A673 (cell line): ENCODE data around the gene NBPF3. TPM values are rescaled to one million over a fixed set of nuclear protein-coding genes. Genes with fewer than 3 reads are reported as not detected.

Experiments used
- BruUV-seq: library from RNA; stranded (reverse); fragments of 400-500 nt; replicated peaks from 2 replicates; lab custom pipeline; 2021; lab: Mats Ljungman, UMichigan
- CTCF ChIA-PET: fragments of 300-600 bp; sonication (Branson Sonifier 250); formaldehyde crosslinking; loops from one replicate; lab custom pipeline; 2022; ENCODE audit warnings: antibody characterized with exemption; lab: Charles Lee
- POLR2A ChIA-PET: fragments of 300-600 bp; sonication (Branson Sonifier 250); formaldehyde crosslinking; loops from one replicate; lab custom pipeline; 2022; ENCODE audit warnings: antibody characterized with exemption; ENCODE audit not compliant: low non-redundant PET; lab: Charles Lee
- DNase-seq: peaks from one replicate; pipeline ENCODE4 v3.0.0-alpha.2; 2015; ENCODE audit warnings: low spot score
- H3K27ac ChIP-seq: fragments of 200-600 bp; sonication (generic); 2 replicates; pipeline ENCODE4 v1.5.1; 2016; ENCODE audit warnings: mixed run types, low read depth, mild to moderate bottlenecking, mixed read lengths, antibody characterized with exemption, low read length; ENCODE audit not compliant: poor library complexity, severe bottlenecking
- H3K27me3 ChIP-seq: fragments of 200-600 bp; sonication (generic); replicated peaks from 2 replicates; pipeline ENCODE4 v1.6.1; 2017; ENCODE audit warnings: mixed run types, low read depth, mild to moderate bottlenecking, mixed read lengths, antibody characterized with exemption, low read length; ENCODE audit not compliant: insufficient read depth, poor library complexity
- H3K36me3 ChIP-seq: fragments of 200-600 bp; sonication (generic); 2 replicates; pipeline ENCODE4 v1.6.1; 2016; ENCODE audit warnings: mixed run types, mild to moderate bottlenecking, mixed read lengths, antibody characterized with exemption, low read length; ENCODE audit not compliant: insufficient read depth, poor library complexity, severe bottlenecking
- H3K4me1 ChIP-seq: fragments of 200-600 bp; sonication (generic); 2 replicates; pipeline ENCODE4 v1.6.1; 2017; ENCODE audit warnings: mixed run types, mild to moderate bottlenecking, mixed read lengths, antibody characterized with exemption, low read length; ENCODE audit not compliant: insufficient read depth, poor library complexity, severe bottlenecking
- H3K4me3 ChIP-seq: fragments of 200-600 bp; sonication (generic); 2 replicates; pipeline ENCODE4 v1.5.1; 2016; ENCODE audit warnings: low read depth, mixed run types, mild to moderate bottlenecking, mixed read lengths, low read length; ENCODE audit not compliant: poor library complexity, severe bottlenecking
- H3K9me3 ChIP-seq: fragments of 200-600 bp; sonication (generic); 2 replicates; pipeline ENCODE4 v1.6.1; 2016; ENCODE audit warnings: mixed run types, low read depth, mild to moderate bottlenecking, mixed read lengths, antibody characterized with exemption, low read length; ENCODE audit not compliant: poor library complexity, severe bottlenecking
- EZH2 ChIP-seq: fragments of 200-600 bp; sonication (generic); IDR thresholded peaks from 2 replicates; pipeline ENCODE4 v1.6.1; 2017; ENCODE audit warnings: borderline replicate concordance, low read depth, mild to moderate bottlenecking, mixed read lengths, antibody characterized with exemption, low read length; ENCODE audit not compliant: poor library complexity, severe bottlenecking
- intact Hi-C: fragments of 100-400 bp; cut with micrococcal nuclease; formaldehyde crosslinking; loops from one replicate; pipeline ENCODE4 v1.10.0; 2022; ENCODE audit not compliant: unreplicated experiment
- total RNA-seq: library from RNA; stranded (reverse); gene quantifications from 2 replicates; pipeline ENCODE4 v1.2.3, GENCODE V29; 2021
- TF ChIP-seq, protein P1 (sequence below): fragments of 300-800, 200-600 bp; sonication (generic); conservative IDR thresholded peaks from 2 replicates; pipeline ENCODE4 v1.5.1; 2017; ENCODE audit warnings: low read depth, mild to moderate bottlenecking, antibody characterized with exemption, low read length, moderate library complexity, mixed read lengths

Gene NBPF3
- total RNA-seq, 1 experiment from 2014 or later, result 12.9 TPM

DNA sequence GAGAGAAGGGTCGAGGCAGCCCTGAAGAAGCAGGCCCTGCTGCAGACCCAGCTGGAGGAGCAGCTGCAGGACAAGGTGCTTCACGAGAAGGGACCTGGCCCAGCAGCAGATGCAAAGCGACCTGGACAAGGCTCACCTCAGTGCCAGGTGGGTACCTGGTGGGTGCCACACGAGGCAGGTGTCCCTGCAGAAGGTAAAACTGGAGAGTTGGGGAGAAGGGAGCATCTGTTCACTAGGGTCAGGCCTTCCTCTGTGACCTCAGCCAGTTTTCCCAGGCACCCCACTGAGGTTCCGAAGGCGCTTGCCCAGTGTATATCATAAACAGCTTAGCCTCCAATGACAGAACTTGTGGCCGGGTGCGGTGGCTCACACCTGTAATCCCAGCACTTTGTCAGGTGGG, 5.5 kb upstream of the NBPF3 start:
- intact Hi-C loops, result no loop called here
- no peak for DNase-seq
- no peak overlapping the region for H3K27ac ChIP-seq
- ChIA-PET POLR2A (interaction anchor here (0.6 kb wide), 1 partner anchor 16 kb away, joined by 3 read pairs; no protein-coding TSS in a partner anchor), CTCF (no interaction called here)
- H3K9me3 ChIP-seq, result no peaks in the 10 kb centered on the region
- TF ChIP-seq, protein P1, sequence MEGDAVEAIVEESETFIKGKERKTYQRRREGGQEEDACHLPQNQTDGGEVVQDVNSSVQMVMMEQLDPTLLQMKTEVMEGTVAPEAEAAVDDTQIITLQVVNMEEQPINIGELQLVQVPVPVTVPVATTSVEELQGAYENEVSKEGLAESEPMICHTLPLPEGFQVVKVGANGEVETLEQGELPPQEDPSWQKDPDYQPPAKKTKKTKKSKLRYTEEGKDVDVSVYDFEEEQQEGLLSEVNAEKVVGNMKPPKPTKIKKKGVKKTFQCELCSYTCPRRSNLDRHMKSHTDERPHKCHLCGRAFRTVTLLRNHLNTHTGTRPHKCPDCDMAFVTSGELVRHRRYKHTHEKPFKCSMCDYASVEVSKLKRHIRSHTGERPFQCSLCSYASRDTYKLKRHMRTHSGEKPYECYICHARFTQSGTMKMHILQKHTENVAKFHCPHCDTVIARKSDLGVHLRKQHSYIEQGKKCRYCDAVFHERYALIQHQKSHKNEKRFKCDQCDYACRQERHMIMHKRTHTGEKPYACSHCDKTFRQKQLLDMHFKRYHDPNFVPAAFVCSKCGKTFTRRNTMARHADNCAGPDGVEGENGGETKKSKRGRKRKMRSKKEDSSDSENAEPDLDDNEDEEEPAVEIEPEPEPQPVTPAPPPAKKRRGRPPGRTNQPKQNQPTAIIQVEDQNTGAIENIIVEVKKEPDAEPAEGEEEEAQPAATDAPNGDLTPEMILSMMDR, result no peak
- TF ChIP-seq EZH2, result no peak
- no peaks in the 10 kb centered on the region for H3K27me3 ChIP-seq
- no peaks in the 10 kb centered on the region for H3K36me3 ChIP-seq
- H3K4me3 ChIP-seq, result no peak overlapping the region
- BruUV-seq, result no TSS peak
- H3K4me1 ChIP-seq, result peaks cover under 1% of the 10 kb centered on the region

DNA sequence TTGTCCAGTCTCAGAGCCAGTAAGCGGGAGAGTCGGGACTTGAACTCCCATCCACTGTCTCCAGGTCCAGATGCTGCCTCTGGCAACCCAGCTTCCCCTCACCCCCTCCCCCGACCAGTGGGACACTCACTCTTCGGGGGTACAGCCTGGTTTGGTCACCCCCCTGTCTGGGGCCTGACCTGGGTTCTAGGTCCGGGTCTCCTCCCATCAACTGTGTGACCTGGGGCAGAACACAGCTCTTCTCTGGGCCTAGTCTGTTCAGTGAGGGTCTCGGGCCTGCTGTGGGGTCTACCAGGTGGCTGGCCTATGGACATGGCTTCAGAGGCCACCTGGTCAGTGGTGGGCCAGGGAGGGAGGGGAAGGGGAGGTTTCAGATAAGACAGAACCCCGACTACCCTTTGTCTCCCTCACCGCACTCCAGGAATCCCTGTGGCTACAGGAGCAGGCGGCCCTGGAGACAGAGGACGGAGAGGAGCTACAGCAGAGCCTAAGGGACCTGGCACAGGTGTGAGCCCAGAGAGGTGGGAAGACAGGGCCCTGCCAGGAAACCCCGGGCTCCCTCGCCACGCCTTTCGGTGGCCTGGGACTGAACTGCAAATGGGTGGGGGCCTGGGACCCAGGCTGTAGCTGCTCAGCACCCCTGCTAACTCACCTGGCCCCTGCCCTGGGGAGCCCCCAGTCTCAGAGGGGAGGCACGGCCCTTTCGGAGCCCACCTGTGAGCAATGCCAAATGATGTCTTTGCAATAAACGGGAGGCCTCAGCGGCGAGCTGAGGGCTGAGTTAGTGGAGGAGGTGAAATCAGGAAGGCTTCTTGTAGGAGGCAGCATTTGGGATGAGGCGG, 4.1 kb upstream of the NBPF3 start:
- Histone ChIP-seq H3K36me3 (no peaks in the 10 kb centered on the region), H3K27ac (no peak overlapping the region), H3K9me3 (no peaks in the 10 kb centered on the region), H3K27me3 (no peaks in the 10 kb centered on the region), H3K4me1 (peaks cover 4% of the 10 kb centered on the region), H3K4me3 (peak overlapping the region; percentile 40)
- no peak for TF ChIP-seq EZH2
- TF ChIP-seq, protein P1, result no peak
- ChIA-PET CTCF (no interaction called here), POLR2A (no interaction called here)
- intact Hi-C loops, result no loop called here
- DNase-seq, result no peak
- no TSS peak for BruUV-seq

DNA sequence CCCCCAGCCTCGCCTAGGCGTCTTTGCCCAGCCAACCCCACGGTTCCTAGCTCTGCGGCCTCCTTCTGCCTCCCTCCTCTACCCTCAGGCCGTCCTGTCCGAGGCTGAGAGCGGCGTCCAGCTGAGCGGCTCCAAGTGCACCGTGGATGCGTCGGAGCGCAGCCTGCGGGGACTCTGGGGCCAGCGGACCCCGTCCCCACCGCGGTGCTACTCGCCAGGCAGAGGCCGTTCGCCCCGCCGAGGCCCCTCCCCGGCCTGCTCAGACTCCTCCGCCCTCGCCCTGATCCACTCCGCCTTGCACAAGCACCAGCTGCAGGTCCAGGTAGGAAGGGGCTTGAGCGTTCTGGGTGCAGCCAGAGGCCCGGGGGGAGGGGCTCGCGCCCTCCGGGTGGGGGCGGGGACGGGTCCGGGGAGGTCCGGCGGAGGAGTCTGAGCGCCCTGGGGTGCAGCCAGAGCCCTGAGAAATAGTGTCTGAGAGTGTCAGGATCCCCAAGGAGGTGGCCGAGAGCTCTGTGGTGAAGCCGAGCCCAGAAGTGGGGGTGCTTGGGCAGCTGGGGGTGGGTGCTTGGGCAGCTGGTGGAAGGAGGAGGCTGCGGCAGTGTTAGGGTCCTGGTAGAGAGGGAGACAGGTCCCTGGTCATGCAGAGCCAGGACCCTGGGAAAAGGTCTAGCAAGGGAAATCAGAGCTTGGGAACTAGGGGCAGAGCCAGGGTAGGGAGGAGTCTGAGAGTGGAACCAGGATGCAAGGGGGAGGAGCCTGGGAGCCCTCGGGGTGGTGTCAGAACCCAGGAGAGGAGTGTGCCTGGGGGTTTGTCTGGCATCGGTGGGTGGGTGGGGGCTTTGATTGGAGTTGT, 3.2 kb upstream of the NBPF3 start:
- ChIA-PET CTCF (no interaction called here), POLR2A (interaction anchor here (0.6 to 0.7 kb wide), 2 partner anchors 224 to 922 kb away, joined by 4 to 5 read pairs; no protein-coding TSS in a partner anchor)
- no peaks in the 10 kb centered on the region for H3K36me3 ChIP-seq
- peak overlapping the region; percentile 40 for H3K4me3 ChIP-seq
- H3K27ac ChIP-seq, result no peak overlapping the region
- TF ChIP-seq, protein P1, result no peak
- TF ChIP-seq EZH2, result no peak
- peak; percentile 25 for DNase-seq
- intact Hi-C loops, result no loop called here
- H3K27me3 ChIP-seq, result no peaks in the 10 kb centered on the region
- H3K9me3 ChIP-seq, result no peaks in the 10 kb centered on the region
- no TSS peak for BruUV-seq
- peaks cover 9% of the 10 kb centered on the region for H3K4me1 ChIP-seq
